Midbrain (tissue), 1 donor: ENCODE results near the gene KCTD16.

ENCODE experiments used
- DNase-seq: peaks from one replicate; lab custom pipeline; 2025; lab: John Stamatoyannopoulos, UW

KCTD16 gene

DNA sequence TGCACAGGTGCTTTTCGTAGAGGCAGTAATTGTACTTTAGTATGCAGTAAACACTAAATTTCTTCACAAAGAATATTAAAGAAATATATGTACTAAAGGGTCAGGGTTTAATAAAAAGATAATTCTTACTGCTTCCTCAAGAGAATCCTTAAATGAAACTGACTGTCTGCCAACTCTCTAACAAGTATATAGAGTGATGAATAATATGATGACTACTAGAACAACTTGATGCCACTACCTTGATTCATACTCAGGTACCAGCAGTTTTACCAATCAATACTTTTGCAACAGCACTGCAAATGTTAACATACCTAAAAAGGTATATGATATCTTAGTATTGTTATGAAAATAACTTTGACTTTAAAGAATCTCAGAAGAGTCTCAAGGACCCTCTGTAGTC is 4.0 kb upstream of the KCTD16 start:
- no peak for DNase-seq

DNA sequence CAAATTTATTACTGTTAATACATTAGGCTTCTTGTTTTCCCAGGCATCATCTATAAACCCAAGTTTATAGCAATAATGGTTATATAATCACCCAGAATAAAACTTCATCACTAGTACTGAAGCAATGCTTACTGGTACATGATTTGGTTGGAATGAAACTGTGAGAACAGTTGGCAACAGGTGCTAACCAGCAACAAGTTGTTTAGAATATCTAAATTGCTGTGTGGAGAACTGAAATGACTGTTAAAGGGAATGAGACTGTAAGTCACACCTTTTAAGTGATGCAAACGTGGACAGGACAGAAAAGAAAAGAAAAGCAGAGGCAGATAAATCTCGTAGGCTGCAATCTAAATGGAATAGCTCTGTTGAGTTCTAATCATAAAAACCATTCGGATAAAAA is 2.7 kb upstream of the KCTD16 start:
- DNase-seq = no peak

DNA sequence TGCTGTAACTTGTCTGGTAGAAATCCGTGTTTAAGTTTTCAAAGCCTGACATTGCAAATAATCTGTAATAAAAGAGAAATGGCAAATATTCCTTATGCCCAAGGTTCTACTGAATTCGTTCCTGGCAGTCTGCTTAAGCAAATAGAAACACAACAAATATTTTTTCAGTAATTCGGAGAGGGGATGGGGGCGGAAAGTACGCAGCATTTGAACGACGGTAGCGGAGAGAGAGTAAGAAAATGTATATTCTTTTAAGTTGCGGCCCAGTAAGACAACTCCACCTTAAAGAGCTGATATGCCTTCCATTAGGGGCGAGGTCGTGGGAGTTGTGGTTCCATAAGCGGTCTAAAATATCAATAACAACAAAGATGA is 783 bp upstream of the KCTD16 start:
- DNase-seq = no peak

DNA sequence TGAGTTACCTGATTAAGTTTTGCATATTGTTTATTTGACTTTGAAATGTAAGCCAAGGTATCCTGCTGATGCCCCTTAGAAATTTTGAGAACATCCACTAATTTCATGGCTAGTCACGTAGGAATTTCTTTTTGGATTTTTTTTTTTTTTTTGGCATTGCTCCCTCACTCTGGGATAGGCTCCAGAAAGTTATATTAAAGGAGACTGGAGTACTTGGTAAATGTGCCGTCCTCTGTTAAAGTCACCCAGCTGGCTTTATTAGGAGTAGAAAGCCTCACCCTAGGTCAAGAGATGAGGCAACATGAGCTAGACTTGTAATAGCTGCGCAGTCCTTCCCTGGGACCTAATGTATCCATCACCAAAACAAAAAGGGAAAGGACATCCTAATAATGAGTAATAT is 3.1 kb downstream of the KCTD16 start:
- DNase-seq = no peak

DNA sequence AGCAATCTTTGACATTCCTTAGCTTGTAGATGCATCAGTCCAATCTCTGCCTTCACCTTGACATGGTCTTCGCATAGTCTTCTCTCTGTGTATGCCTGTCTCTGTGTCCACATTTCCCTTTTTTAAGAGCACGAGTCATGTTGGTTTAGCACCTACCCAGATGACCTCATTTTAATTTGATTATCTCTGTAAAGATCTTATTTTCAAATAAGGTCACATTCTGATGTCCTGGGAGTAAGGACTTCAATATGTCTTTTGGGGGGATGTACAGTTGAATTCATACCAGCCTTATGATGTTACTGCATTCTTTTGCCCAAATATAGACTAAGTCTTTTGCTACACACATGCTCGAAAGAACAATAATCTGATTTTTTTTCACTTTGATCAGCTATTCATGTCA is 6.9 kb downstream of the KCTD16 start:
- DNase-seq = no peak

DNA sequence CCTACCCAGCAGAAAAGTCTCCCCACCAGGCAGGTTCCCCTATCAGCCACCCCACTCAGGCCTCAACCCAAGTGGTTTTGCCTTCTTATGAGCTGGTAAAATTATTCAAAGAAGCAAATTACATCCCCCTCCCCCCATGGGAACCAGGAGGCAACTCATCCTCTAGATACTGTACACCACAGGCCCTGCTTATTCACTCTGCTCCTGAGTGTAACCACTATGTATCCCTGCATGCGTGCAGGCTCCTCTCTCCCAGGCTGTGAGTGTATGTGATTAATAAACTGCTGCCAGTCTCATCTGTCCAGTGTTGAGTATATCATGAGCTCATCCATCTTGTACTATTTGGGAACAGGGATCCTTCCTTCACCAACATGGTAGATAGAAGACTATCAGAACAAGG is 8.6 kb downstream of the KCTD16 start:
- DNase-seq = no peak

DNA sequence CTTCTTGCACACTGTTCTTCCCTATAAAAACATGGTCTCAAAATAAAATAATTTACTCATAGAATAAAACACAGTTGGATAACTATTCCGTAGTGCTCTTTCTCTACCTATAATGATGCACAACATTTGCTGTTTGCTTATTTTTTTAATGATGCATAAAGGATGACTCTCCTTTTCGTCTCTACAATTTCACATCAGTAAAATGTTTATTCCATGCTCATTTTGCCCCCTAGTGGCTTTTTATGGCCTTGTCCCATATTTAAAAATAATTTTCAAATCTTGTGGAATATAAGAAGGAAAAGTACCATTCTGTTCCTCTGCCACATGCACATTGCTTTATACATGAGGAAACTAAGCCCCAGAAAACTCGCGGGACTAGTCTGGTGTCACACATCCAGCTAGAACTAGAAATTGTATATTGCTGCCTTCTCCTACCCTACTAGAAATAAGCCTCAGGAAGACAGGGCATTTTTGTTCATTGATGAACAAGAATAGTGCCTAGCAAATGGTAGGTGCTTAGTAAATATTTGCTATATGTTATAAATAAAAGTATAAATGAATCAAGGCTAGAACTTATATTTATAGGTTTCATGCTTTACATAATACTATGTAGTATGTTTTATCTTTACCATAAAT is 12.7 kb downstream of the KCTD16 start:
- DNase-seq = peak; percentile 14

DNA sequence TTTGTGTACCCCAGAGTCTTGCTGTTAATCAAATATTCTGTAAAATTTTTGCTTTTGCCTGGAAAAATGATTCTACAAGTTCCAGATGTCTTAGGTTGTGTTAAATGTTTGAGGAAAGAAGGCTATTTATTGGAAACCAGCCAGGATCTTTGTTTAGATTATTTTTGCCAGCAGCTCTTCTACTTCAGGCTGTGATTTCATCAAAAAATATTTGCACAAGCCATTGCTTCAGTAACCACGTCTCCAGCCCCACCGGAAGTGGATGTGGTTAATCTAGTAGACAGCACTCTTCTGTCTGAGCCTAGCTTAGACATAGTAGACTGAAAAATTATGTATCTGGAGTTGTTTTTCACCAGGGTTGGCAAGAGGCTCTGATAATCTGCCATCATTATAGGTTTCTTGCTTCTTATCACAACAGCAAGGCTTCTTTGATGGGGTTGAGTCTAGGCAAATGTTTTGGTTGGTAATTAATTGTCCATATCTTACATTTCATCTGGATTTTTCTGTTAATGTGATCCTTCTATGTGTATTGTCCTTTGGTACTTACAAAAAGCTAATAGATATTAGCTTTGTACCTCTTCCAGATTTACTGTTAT is 17.1 kb downstream of the KCTD16 start:
- no peak for DNase-seq

DNA sequence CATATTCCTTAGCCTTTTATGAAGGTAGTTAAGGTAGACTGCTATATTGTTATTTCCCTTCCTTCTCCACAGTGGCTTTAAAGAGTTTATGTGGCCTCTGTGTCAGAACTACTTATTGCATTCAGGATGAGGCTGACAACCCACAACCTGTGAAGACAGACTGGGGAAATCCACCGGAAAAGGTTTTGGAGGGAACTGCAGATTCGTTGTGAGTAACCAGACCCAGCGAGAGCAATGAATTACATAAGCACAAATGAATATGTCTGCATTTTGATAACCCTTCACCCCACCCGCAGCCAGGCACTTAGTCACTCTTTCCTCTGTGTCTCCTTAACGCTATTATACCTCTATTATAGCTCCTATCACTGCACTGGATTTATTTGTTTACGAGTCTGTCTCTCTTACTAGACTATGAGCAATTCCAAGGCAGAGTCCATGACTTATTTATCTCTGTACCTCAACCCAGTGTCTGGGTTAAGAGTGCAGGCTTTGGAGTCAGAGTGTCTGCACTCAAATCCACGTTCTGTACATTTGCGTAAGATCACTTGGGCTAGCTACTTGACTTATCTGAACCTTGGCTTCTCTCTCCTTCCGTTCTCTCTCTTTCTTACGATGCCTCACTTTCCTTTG is 19.2 kb downstream of the KCTD16 start:
- no peak for DNase-seq

DNA sequence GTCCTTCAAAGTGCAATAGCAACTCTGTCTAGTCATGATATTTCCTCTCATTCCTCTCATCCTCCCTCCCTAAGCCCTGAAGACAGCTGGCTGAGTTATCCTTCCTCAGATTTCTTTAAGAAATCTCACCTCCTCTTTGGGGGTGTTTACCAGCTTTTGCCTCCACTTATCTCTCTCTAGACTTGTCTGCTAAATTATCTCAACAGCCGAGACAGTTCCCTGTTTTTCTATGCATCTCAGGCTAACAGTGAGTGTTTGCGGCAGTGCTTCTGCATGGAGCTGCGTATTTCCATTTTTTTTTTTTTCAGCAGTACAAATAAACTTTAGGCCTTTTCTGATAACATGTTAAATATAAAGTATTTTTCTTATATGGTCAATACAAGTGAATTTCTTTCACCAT is 20.9 kb downstream of the KCTD16 start:
- DNase-seq = no peak

DNA sequence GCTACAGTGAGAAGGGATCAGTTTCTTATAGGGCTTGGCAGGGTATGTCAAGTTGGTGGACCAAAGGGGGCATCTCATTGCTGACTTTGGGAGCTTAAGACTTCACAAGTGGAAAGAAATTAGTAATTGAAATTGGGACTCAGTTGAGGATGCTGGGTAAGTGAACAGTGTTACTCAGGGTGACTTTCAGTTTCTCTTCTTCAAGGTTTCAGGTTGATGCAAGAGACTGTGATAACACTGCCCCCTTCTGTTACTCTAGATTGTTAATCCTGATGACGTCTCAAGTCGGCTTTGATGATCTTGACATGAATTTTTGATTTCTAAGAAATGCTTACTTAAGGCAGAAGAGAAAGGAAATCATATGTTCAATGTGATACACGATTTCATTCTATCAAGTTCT is 21.3 kb downstream of the KCTD16 start:
- peak; percentile 32 for DNase-seq

DNA sequence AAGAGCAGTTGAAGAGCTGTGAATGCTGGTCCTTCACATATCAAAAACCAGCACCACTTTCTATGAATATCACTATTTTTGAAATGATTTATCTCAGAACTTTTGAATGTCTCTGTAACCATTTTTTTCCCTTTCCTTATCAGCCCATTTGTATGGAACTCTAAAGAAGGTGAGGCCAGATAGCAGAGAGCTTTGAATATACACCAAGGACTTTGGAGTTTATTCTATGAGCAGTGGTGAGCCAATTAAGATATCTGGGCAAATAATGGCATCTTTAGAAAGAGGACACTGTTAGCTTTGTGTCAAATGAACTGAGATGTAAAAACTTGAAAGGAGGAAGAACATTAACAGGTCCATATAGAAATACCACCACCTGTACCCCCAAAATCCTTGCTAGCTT is 22.0 kb downstream of the KCTD16 start:
- DNase-seq = no peak

DNA sequence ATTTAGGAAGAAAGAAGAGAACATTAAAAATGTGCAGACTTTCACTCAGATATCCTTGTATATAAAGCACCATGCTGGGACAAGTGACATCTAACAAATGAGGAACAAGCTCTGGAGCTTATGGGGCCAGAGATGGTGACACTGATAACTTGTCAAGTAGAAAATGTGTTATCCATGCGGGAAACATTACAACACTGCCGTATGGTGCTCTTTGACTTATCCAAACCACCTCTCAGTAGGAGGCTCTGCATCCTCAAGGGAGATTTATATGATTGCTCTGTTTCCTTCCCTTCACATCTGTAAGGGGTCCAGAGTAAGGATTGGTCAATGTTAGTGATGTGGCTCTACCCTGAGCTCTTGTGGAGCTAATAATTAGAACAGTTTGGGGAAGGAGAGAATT is 23.5 kb downstream of the KCTD16 start:
- DNase-seq = no peak

DNA sequence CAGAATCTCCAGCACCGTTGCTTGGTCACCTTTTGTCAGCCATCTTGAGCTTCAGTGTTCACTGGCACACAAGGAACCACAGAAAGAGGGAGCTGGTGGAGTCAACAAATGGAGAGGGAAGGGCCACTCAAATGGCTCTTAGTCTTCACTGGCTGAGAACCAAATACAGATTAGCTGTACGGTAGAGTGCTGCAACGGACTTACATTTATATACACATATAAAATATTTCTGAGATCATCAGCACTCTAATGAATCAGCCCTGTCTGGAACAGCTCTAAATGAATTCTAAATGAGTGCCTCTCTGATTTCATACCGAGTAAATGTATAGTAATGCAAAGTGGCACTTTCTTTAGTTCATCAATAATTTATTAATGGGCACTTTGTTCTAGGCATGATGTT is 24.8 kb downstream of the KCTD16 start:
- no peak for DNase-seq

DNA sequence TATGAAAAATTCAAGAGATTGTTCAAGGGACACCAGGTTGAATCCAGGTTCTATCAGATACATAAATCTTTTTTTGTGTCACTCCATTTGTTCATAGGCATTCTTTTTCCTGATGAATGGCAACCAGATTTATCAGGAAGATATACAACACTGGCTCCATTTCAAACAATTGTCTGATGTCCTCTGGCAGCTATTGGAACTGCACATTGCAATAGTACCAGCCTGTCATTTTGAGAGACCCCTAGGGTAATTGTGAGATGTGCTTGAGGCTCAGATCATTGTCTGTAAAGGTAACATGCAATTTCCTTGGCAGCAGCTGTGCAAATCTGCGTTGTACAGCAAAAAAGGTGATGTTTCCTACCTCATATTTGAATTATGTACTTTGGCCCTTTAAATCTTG is 25.9 kb downstream of the KCTD16 start:
- DNase-seq = no peak

DNA sequence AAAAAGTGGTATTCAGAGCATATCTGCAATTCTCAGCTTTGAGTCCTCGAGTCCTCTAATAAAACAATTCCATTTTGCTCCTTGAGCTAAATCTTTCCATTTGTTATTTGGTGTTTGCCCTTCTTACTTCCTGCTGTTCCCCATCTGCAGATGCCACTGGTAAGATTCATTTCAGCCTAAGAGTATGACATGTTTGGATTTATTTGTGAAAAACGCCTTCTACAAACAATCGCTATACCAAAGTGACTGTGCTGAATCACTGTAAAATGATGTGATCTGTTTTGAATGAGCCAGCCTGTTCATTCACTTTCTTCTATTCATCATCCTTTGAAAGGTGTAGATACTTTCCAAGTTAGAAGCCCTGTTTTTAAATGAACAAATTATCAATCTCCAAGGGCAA is 27.7 kb downstream of the KCTD16 start:
- no peak for DNase-seq

DNA sequence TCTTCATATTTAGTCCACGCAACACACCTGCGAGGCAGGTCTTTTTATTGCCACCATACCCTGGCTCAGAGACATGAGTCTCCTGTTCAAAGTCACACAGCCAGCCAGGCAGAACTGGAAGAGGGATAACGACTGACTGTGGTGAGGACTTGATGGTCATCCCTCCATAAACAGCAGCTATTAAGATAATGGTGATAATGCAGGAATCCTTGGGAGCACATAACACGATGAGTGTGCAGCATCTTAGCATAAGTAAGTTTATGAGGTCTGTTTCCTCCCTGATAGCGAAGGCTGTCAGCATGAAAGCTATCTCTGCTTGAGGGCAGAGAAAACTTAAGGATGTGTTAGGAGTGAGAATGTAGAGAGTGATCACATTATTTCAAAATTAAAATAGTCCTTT is 30.9 kb downstream of the KCTD16 start:
- DNase-seq = no peak

DNA sequence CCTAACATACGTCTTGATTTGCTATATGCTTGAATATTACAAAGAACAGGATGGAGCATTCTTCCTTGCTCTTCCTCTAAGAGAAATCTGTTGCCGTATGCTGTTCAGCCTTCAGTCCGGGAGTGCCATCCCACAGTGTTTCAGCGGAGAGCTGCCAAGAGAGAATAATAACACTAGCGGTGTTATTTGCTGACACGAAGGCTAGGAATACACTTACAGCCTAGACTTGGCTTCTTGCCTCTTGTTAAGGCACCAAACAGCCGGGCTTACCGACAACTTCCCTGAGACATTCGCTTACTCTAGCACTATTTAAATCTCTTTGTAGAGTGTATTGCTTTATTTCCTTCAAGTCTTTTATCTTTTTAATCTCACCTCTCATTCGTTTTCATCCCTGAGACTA is 31.4 kb downstream of the KCTD16 start:
- DNase-seq = no peak

DNA sequence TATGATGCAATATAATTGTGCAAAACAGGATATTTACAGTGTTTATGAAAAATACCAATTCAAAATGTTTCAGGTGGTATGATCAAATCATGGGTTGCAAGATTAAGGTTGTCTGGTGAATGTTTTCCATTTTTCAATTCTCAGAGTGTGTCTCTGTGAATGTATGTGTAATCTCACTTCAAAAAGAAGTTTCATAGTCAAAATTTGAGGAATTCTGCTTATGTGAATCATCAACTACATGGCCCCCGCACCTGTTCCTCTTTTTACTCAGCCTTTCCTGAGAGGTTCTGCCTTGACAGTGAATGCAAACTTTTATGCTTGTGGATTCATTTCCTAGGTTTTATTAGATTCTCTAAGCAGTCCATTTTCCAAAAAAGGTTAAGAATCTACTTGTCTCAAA is 32.1 kb downstream of the KCTD16 start:
- DNase-seq = no peak

DNA sequence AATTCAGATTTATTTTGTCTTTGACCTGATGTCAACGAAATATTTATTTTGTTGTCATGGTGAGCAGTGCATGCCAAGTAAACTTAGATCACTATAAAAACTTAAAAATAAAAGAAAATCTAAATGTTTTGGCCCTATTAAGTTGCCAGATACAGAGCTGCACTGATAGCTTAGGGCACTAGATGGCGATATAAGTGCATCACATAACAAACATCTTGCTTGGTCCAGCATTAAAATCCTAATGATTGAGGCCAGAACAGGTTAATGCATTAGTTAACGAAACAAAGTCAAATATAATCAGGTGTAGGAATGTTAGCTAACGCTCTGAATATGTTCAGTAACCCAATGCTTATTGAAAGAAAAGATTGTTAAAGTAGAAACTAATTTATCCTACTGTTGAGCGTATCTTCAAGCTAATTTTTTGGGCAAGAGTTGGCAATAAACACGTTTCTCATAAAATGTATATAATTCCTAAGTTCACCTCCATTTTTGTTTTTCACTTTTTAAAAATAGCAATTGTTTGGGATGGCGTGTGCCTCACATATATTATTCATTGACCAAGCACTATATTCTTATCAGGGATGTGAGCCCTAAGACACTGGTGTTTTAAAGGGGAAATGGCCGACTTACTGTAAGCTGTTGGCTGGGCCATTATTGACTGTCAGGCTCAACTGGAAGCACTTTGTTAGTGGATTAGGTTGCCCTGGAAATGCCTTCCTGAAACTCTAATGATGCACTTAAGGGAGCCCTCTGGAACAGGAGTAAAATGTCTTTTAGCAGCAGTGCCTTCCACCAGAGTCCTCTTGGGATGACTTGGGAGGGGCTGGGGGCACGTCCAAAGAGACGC is 33.3 kb downstream of the KCTD16 start:
- peak; percentile 67 for DNase-seq

DNA sequence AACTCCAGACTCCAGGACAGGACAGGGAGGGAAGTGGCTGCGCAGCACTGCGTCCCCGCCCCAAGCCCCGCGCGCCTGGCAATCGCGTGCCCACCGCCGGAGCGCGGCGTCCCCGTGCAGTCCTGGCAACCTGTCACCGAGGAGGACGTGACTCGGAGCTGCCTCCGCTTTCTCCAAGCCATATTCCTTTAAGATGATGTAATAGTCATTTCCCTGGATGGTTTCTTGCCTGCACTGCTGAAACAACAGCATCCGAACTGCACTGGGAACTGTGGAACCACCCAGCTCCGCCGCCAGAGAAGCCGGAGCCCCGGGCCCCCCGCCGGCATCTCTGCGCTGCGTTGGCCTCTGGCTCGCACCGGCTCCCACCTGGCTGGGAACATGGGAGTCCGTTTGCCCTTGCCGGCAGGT is 34.5 kb downstream of the KCTD16 start:
- DNase-seq = no peak

DNA sequence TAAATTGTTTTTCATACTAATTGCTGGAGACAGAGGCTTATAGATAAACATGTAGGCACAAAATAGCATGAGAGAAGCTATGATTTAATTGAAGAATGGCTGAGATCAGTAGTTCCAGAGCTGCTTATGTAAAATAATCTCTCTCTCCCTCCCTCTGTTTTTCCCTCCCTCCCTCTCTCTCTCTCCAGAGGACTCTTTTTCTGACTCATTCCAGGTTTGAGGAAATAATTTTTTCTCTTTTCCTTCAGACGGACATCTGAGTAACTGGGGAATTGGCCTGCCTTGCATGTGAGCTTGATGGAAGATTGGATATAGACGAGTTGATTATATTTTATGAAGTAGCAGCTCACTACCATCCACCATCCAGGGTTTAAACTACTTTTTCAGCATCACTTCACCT is 35.5 kb downstream of the KCTD16 start:
- no peak for DNase-seq

DNA sequence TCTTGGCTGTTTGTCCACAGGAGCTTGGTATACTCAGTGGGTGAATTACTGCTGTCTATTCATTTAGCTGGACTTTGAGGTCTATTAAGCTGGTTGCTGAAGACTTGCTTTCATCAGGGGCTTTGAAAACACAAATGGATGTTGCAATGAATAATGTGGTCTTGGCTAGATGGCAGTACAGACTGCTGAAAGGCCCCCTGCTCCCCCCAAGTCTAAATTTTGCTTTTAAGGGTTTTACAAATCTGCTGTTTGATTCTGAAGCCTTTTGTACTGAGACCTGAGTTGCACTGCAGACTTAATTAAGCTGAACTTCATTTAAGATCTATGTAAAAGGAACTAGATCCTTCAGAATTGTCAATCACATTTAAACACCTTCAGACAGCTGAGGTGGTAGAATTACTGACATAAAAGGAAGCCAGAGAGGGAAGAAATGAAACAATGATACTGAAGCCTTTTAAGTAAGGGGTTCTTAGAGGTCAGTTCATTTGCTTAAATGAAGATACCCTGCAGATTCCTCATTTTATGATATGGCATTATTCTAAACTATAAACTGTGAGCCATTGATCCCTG is 37.3 kb downstream of the KCTD16 start:
- peak; percentile 15 for DNase-seq
